ENCODE results near the gene CCDC33. TPM values are rescaled to one million over a fixed set of nuclear protein-coding genes. Genes with fewer than 3 reads are reported as not detected.

Gene CCDC33
- total and polyA plus RNA-seq, 8 donors, result 0.58 to 9.4 (median 0.73) TPM; not detected in 5

DNA sequence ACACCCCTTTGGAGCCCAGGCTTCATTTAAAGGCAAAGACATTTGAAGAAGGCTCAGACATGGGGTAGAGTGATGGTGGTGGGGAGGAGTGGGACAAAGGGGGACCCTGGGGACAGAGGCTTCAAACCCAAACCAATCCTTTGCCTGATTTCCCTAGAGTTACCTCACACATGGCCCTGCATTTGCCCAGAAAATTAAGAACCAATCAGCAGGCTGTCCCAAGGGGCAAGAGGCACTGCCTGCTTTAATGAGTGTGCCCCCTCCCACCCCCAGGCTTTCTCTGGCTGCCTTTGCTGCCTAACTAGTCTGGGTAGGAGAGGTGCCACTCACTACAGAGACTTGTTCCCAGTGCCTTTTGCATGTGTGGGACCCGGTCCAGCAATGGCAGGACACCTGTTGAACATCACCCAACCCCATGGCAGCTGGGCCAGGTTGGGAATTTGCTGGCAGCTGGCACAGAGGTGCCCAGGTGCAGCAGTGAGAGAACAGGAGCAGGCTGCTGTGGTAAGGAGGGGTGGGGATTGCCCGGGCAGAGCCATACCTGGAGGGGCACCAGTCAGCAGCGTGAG is 38.4 kb downstream of the CCDC33 start:
- Histone ChIP-seq H3K4me1 (no peaks in the 10 kb centered on the region), H3K27me3 (peaks cover 0 to 63% (median 0%) of the 10 kb centered on the region in 3 donors), H3K27ac (no peak overlapping the region), H3K9me3 (no peaks in the 10 kb centered on the region), H3K4me3 (no peak overlapping the region), H3K36me3 (no peaks in the 10 kb centered on the region)
- 43 to 78% (median 61%) methylated on average over 1 to 3 of the region's 3 CpGs for WGBS, 5 donors
- intact Hi-C loops (cut with DNase I; ENCODE audit: low total_unique reads), result no loop called here
- no peak for DNase-seq
- TF ChIP-seq POLR2A (IDR thresholded peaks at IDR 0.05) (no peak), EP300 (IDR thresholded peaks at IDR 0.05) (no peak), POLR2AphosphoS5 (IDR thresholded peaks at IDR 0.05) (no peak)
- TF ChIP-seq, protein P1, sequence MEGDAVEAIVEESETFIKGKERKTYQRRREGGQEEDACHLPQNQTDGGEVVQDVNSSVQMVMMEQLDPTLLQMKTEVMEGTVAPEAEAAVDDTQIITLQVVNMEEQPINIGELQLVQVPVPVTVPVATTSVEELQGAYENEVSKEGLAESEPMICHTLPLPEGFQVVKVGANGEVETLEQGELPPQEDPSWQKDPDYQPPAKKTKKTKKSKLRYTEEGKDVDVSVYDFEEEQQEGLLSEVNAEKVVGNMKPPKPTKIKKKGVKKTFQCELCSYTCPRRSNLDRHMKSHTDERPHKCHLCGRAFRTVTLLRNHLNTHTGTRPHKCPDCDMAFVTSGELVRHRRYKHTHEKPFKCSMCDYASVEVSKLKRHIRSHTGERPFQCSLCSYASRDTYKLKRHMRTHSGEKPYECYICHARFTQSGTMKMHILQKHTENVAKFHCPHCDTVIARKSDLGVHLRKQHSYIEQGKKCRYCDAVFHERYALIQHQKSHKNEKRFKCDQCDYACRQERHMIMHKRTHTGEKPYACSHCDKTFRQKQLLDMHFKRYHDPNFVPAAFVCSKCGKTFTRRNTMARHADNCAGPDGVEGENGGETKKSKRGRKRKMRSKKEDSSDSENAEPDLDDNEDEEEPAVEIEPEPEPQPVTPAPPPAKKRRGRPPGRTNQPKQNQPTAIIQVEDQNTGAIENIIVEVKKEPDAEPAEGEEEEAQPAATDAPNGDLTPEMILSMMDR (IDR thresholded peaks at IDR 0.05), result no peak

DNA sequence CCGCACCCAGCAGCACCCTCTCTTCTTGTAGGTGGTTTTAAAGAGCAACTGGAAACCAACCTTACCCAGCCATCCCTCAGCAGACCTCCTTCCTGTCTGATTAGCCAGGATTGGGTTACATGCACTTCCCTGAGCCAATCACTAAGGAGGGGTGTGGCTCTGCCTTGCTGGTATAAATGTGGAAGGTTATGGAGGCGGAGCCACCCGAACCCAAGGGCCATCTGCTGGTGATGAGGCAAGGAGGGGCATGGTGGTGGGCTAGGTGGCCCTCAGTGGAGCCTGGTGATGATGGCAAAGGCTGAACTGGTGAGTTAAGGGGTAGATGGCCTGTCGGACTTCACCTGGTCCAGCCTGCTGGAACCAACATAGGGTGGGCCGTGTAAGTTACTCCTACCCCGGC is 39.8 kb downstream of the CCDC33 start:
- no peak for DNase-seq
- TF ChIP-seq, protein P1 (IDR thresholded peaks at IDR 0.05), result no peak
- TF ChIP-seq POLR2AphosphoS5 (IDR thresholded peaks at IDR 0.05) (no peak), POLR2A (IDR thresholded peaks at IDR 0.05) (no peak), EP300 (IDR thresholded peaks at IDR 0.05) (no peak)
- no peaks in the 10 kb centered on the region for H3K9me3 ChIP-seq

DNA sequence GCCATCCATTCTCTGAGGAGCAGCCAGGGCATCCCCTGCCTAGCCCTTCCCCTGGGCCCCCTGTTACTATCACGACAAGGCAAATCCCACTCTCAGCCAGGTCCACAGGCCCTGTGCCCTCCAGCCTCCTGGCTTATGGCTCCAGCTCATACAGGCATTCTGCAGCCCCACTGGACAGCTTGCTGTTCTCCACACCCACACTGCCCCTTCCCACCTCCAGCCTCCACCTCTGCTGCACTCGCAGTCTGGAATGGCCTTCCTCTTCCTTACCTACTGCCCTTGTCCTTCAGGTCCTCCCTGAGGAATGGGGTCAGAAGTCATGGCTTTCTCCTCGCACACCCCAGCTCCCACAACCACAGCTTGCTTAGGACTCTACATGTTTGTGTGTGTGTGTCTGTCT is 40.4 kb downstream of the CCDC33 start:
- Histone ChIP-seq H3K27ac (no peak overlapping the region), H3K27me3 (peaks cover 0 to 63% (median 0%) of the 10 kb centered on the region in 3 donors), H3K36me3 (no peaks in the 10 kb centered on the region), H3K4me1 (no peaks in the 10 kb centered on the region), H3K4me3 (no peak overlapping the region), H3K9me3 (no peaks in the 10 kb centered on the region)
- TF ChIP-seq POLR2AphosphoS5 (IDR thresholded peaks at IDR 0.05) (no peak), EP300 (IDR thresholded peaks at IDR 0.05) (no peak), POLR2A (IDR thresholded peaks at IDR 0.05) (no peak)
- TF ChIP-seq, protein P1 (IDR thresholded peaks at IDR 0.05), result no peak
- whole genome bisulfite sequencing, 5 donors, result 62 to 84% (median 68%) methylated on average over 3 of the region's 3 CpGs
- intact Hi-C loops (cut with DNase I; ENCODE audit: low total_unique reads), result no loop called here
- no peak for DNase-seq

More for the DNA sequence above, 39.8 kb downstream of the CCDC33 start:
- H3K27me3 ChIP-seq, result peaks cover 0 to 63% (median 0%) of the 10 kb centered on the region in 3 donors
- H3K27ac ChIP-seq, result no peak overlapping the region
- H3K4me3 ChIP-seq, result no peak overlapping the region
- intact Hi-C loops (cut with DNase I; ENCODE audit: low total_unique reads), result no loop called here
- H3K36me3 ChIP-seq, result no peaks in the 10 kb centered on the region
- H3K4me1 ChIP-seq, result no peaks in the 10 kb centered on the region
- WGBS, 5 donors, result 85 to 100% (median 89%) methylated on average over 6 of the region's 6 CpGs

DNA sequence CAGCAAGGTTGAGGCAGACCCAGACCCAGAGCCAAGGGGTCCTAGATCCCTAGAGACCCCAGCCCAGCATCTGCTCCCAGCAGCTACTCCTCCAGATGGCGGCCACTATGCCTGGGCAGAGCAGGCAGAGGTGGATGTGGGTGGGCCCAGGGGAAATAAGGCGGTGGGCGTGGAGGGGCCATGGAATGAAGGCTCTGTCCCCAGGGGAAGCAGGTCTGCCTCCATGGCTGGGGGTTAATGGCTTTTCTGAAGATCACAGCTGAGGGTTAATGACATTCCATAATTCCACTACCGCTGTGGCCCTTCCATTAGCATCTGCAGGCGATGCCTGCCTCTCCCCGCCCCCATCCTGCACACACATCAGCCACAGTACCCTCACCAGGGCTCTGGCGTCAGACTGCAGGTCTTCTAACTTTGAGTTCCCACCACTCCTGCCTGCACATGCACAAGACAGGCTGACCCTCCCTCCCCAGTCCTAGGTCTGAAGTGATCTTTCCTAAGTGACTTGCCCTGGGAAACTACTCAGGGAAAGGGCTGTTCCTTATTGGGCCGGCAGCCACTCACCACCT is 41.2 kb downstream of the CCDC33 start:
- Histone ChIP-seq H3K27me3 (peaks cover 0 to 63% (median 0%) of the 10 kb centered on the region in 3 donors), H3K27ac (no peak overlapping the region), H3K9me3 (no peaks in the 10 kb centered on the region), H3K36me3 (no peaks in the 10 kb centered on the region), H3K4me1 (no peaks in the 10 kb centered on the region), H3K4me3 (no peak overlapping the region)
- TF ChIP-seq, protein P1 (IDR thresholded peaks at IDR 0.05), result no peak
- no peak for TF ChIP-seq POLR2A (IDR thresholded peaks at IDR 0.05)
- no peak for TF ChIP-seq POLR2AphosphoS5 (IDR thresholded peaks at IDR 0.05)
- TF ChIP-seq EP300 (IDR thresholded peaks at IDR 0.05), result no peak
- no peak for DNase-seq
- intact Hi-C loops (cut with DNase I; ENCODE audit: low total_unique reads), result no loop called here
- WGBS, 5 donors, result 70 to 82% (median 73%) methylated on average over 8 of the region's 8 CpGs
